Activated CD8-positive, alpha-beta memory T cell treated with anti-CD3 and anti-CD28 coated beads for 24 hours (primary cell): ENCODE measurements around the gene SPEF1.

Experiments used
- DNase-seq: peaks from one replicate; pipeline ENCODE4 v3.0.0-alpha.2; 2020

SPEF1 gene

DNA sequence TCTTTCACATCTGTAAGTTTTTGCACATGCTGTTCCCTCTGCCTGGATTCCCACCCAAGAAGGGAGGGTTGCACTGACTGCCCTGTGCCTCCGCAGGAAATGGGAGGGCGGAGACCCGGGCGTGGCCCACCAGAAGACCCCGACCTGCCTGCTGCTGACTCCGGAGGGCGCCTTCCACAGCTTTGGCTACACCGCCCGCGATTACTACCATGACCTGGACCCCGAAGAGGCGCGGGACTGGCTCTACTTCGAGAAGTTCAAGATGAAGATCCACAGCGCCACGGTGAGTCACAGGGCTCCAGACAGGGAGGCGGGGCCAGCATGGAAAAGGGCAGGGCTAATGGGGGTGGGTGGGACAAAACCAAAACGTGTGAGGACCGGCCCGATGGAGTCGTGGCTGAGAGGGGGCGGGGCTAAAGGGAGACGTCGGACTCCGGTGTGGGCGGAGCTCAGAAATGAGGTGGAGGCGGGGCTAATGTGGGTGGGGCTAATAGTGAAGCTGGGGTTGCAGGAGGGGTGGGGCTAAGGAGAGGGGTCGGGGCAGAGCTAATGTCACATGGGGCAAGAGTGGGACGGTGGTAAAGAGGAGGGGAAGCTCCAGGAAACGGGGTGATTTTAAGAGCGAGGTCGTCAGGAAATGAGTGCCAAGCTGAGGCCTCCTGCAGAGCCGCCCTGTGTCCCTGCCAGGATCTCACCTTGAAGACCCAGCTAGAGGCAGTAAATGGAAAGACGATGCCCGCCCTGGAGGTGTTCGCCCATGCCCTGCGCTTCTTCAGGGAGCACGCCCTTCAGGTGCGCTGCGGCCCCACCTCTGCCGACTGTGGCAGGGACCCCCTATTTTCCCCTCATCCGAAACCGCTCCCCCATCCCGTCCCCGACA is 36.2 kb downstream of the SPEF1 start:
- DNase-seq = peak; percentile 81

DNA sequence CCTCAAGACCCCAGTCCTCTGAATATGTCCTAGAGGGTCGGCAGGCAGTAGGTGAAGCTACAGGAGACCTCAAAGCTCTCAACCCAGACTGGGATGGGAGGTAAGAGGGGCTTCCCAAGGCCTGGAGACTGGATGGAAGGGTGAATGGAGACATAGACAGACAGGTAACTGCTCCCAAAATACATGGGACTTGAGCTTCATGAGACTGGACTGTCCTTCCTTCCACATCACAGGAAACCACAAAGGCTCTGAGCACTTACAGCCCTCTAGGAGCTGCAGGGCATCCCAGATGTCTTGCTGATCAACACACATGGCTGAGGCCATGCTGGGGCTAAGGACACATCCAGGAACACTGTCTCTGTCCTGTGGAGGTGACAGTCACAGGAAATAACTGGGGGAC is 37.2 kb downstream of the SPEF1 start:
- DNase-seq = no peak

DNA sequence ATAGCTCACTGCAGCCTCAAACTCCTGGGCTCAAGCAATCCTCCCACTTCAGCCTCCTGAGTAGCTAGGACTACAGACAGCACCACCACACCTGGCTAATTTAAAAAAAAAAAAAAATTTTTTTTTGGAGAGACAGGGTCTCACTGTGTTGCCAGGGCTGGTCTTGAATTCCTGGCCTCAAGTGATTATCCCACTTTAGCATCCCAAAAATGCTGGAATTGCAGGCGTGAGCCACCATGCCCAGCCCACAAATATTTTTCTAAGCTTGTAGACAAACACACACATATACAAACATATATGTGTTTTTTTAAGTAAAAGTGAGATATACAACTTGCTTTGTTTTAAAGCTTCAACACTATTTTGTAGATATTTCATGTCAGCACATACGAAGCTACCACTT is 38.0 kb downstream of the SPEF1 start:
- no peak for DNase-seq

DNA sequence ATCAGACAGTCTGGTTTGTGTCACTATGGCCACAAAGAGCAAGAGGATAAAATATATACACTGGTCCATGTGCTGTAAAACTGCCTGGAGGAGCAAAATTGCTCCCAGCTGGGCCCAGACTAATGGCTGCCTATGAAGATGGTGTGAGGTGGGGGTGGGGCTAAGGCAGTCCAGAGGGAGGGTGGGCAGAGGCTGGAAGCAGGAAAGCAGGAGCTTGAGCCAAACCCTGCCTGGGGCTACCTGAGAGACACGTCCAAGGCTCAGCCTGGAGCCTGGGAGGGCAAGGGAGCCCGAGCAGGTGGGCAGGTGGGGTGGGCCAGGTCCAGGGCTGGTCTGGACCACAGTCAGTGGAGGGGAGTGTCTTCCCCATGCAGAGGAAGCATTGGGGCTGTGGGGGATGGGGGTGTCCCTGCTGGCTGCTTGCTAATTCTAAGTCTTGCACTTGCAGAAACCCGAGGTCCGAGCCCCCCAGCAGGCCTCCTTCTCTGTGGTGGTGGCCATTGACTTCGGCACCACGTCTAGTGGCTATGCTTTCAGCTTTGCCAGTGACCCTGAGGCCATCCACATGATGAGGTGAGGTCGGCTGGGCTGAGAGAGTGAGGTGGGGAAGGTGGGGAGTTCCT is 39.3 kb downstream of the SPEF1 start:
- DNase-seq = no peak

DNA sequence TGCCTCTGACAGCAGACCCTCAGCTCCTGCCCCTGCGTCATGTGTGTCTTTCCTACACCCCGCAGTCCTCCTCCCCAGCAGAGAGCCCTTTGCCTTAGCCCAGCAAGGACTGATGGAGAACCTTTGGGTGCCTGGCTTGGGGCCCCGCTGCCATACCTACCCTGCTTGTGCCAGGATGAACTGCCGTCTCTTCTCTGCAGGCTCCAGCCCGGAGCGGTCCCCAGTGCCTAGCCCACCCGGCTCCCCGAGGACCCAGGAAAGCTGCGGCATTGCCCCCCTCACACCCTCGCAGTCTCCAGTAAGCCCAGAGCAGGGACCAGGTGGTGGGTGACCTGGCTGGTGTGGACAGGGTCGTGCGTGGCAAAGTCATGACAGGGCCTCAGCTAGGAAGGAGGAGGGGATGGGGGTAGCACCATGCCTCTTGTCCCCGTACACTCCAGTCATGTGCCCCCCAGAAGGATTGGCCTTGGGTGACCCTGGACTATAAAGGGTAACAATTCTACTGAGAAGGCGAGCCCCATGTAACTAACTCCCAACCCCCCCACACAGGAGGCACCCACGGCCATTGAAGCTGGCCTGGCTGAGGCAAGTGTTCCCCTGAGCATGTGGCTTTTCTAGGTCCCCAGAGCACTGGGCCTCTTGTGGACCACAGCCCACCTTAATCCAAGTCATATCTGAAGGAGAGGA is 40.5 kb downstream of the SPEF1 start:
- DNase-seq = no peak

DNA sequence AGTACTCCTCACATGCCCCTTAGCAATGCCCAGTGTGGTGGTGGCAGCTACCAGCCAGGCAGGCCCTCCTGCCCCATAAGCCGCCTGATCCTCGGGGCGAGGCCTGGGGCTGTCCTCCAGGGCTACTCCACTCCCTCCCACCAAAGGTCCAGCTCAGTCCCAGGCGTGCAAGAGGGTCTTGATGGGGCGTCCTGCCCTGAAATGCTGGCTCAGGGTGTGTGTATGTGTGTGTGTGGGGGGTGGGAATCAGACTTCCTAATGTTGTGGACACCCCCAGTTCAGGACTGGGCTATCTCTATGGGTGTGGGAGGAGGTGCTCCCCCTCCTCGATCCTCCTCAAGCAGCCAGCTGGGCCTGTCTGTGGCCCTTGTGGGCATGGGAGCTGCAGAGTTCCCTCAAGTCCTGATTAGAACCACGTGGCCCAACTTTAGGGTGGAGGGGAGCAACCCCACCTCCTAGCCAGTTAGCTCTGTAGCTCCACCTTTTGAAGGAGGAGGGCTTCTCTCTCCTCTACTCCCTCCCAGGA is 41.3 kb downstream of the SPEF1 start:
- no peak for DNase-seq

DNA sequence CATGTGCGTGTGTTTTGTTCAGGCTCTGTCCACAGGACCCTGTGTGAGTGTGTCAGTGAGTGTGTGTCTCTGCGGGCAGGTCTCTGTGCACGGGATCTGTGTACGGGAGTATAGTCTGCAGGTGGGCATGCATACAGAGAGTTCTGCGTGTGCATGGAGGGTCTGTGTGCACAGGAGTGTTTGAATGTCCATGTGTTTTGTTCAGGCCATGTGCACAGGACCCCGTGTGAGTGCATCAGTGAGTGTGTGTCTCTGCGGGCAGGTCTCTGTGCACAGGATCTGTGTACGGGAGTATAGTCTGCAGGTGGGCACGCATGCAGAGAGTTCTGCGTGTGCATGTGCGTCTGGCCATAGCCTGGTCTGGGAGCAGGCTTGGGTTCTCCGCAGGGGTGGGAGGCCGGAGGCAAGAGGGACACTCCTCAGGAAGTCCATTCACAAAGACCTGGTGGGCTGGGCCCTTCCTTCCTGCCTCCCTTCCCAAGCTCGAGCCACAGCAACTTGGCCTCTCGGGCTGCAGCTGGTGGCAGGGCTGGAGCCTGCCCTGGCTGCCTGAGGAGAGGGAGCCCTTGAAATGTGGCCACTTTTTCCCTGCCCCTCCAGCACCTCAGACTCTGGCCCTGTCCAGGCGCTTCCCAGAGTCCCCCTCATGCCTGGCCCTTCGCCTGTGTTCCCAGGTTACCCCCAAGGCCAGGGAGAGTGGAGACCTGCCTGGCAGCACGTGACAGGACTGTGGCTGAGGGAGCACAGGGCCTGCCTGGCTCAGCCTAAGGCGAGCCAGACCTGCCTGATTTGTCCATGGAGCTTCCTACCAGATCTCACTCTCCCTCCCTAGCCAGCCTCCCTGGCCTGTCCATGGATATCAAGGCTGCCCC is 42.0 kb downstream of the SPEF1 start:
- no peak for DNase-seq

DNA sequence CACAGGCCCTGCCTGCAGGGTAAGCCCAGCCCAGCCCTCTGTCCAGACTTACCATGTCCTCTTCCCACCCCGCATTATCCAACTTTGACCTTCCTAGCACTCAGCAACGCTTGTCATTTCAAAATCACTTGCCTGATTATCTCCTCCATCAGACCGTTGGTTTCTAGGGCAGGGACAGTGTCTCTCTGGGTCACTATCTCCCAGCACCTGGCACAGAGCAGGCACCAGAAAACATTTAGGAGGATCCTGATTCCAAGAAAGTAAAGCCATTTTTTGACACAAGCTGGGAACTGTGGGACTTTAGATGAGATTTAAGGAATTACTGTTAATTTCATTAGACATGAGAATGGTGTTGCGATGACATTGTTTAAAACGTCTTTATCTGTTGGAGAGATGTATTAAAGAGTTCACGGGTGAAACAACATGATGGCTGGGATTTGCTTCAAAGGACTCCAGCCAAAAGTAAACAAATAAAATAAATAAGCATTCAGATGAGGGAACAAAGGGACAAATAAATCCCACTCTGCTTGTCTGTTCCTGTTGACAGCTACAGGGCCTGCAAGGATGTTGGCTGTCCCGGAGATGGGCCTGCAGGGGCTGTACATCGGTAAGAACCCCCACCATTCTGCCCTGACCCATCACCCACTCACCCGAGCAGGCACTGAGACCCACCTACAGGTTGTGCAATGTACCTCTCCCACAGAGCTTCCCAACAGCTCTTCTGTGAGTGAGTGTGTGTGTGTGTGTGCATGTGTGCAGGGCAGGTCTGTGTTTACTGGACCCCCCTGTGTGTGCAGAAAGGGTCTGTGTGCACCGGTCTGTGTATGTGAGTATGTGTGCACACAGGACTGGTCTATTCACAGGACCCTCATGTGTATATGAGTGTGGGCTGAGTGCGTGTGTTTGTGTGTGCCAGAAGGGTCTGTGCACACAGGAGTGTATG is 42.9 kb downstream of the SPEF1 start:
- DNase-seq = no peak

DNA sequence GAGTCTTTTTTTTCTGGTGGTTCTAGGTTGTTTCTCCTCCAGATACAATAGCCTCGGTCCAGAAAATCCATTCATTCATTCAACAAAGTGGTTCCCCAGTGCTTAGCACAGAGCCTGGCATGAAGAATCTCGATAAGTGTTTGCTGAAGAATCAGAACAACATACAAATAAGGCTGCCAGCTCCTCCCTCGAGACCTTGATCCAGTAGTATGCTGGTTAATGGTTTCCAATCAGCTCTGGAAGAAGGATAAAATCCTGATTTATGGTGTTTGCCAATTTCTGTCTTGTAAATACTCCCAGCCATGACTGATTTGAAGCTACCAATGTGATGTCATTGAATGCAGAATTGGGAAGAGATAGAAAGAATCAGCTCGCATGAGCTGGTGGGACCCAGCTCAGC is 45.5 kb downstream of the SPEF1 start:
- DNase-seq = no peak

DNA sequence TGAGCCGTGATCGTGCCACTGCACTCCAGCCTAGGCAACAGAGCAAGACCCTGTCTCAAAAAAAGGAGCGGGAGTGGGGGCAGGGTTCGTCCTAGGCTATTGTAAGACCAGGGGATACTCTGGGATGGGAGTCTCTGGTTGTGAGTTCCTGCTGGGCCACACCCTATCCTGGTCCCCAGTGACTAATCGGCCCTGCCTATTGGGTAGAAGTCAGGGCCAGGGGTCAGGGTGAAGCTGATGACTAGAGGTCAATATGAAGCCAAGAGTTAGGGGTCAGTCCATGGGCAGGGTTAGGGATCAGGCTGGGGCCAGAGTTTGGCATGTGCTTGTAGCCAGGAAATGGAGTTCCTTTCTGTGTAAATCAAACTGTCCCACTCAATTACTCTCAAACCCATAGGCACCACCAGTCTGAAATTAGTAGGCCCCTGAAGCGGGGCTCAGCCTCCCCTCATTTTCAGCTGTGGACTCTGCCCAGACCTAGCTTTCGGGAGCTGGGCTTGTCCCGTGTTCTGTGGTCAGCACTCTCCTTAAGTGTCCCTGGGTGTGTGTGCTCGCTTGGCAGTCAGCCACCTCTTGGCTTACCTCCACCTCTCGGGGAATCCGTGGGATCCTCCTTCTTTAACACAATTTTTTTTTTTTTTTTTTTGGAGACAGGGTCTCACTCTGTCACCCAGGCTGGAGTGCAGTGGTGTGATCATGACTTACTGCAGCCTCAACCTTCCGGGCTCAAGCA is 47.0 kb downstream of the SPEF1 start:
- DNase-seq = no peak

DNA sequence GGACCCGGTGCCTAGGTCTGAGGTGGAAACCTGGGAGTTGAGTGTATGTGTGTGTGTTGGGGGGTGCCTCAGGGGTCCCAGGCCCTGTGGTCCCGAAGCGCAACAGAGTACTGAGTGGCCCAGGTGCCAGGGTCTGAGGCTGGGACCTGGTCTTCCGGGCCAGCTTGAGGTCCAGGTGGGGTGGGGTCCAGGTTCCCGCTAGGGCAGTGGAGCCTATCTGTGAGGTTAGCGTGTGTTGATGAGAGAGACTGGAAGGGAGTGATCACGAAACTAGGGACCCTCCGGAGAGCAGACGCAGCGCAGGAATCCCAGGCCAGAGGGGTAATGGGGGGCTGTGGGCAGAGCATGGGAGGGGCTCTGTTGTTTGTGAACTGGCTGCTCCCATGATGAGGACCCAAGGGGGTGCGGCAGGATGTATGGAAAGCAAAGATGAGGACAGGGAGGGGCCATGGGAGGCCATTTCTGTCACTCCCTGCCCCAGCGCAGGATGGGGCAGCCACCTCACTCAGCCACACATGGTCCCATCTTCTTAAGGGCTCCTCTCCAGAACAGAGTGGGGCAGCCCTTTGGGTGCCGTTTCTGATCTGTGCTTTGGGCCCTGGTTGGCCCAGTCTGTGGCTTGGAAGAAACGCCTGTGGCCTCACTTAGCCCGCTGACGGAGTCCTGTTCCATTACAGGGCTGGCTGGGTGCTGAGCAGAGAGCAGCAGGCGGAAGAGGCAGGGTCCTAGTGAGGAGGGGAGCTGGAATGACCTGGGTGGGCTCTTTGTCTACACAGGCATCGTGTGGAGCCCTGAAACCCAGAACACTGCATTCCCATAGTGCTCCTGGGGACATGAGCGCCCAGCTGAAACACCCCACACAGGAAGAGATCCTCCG is 47.9 kb downstream of the SPEF1 start:
- DNase-seq = no peak

DNA sequence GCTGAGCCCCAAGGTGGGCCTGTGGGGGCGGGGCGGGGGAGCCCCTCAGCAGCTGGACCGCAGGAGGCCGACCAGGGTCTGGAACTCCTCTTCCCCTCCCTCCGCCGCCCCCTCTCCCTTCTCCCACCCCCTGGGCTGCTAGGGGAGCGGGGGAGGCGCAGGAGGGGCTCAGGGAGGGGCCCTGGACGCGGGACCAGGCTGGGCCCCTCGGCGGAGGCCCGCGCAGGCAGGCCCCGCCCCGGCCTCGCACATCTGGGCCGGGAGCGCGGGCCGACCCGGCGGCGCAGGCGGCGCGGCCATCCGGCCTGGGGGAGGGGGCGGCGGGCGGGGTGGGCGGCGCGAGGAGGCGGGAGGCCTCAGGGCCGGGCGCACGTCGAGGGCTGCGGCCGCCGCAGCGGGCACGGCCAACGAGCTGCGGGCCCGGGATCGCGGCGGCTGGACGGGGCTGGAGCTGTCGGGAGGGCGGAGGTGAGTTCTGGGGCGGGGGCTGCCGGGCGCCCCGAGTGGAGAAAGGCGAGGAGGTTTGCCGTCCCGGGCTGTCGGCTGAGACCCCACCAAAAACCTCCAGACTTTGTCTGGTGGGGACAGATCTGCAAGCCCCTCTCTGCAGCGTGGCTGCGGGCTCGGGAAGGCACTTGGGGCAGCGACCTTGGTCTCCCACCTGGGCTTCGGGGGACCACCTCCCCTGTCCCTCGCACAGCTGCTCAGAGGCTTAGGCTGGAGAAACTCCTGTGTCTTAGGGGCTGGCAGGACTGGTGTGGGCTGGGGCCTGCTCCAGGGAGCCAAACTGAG is 48.7 kb downstream of the SPEF1 start, which contains the start of gene HSPA12B:
Gene HSPA12B, plus strand, starts transcription at position 359 of the 792 bp plus-strand sequence. CDS start 5,990 bp downstream, outside the sequence.
- DNase-seq = no peak

DNA sequence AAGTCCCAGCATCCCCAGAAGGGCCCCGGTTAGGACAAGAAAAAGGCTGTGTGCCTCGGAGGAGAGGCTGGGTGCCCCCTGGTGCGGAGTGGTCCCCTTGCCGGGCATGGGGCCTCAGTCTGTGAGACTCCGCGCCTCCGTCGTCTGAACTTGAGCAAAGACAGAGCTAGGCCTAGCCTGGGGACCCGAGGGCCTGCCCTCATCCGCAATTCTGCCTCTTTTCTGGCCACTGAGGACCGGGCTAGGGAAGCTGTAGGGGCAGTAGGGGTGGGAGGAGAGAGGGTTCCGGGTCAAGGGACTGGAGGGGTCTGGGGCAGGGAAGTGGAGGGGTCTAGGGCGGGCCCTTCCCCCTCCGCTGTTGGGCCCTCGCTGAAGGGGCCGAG is 49.3 kb downstream of the SPEF1 start:
- DNase-seq = no peak

DNA sequence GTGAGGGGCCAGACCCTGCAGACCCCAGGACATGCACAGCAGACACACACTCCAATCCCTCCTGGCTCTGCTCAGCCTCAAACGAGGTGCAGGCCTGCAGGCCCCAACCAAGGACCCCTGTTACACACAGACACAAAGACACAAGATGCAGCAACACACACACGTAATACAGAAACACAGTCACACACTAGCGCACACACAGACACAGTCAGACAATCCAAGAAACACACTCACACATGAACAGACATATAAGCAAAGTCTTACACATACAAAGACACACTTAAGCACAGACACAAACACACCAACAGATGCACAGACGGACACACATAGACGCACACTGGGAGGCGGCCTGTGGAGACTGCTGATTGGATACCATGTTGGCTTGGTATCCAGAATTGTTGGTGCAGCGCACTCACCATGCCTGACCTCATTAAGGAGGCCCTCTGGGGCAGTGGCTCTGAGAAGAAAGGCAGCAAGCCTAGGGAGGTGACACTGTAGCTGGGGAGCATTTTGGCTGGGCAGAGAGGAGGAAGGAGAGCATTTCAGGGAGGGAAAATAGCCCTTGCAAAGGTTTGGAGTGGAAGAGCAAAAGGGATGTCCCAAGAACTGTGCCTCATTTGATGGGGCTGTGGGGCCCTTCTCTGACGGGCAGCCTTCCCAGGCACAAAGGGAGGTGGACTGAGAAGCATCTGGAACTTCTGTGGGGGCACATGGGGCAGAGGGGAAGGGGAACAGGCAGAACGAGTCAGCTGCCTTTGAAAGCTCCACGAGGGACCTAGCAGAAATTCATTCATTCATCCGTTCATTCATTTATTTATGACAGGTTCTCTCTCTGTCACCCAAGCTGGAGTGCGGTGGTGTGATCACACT is 50.2 kb downstream of the SPEF1 start:
- no peak for DNase-seq

DNA sequence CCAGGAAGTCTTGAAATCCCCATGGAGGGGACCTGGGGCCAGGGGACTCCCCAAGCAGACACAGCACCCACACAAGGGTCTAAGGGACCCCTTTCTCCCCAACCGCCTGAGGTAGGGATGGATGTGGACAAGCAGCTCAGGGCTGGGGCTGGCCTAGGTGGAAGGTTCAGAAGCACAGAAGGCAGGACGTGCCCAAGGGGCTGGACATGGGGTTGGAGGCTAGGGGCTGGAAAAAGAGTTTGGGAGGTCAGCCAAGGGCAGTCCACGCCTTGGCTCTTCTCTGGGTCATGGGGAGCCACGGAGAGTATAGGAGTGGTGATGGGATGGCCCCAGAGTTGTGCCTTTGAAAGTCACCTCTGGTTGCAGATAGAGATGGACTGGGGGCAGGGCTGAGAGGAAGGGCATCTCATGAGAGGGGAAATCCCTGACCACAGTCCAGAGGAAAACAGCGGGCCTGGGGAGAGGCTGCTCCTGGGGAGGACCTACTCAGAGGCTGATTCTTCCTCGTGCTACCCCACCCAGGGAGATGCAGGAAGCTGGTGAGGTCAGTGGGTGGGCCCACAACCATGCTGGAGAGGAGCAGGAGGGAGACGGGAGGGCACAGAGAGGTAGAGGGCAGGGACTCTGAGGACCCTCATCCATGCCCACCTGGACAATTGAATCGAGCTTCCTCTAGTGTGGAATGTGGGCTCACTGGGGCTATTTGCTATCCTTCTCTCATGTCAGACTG is 51.3 kb downstream of the SPEF1 start:
- DNase-seq = no peak

DNA sequence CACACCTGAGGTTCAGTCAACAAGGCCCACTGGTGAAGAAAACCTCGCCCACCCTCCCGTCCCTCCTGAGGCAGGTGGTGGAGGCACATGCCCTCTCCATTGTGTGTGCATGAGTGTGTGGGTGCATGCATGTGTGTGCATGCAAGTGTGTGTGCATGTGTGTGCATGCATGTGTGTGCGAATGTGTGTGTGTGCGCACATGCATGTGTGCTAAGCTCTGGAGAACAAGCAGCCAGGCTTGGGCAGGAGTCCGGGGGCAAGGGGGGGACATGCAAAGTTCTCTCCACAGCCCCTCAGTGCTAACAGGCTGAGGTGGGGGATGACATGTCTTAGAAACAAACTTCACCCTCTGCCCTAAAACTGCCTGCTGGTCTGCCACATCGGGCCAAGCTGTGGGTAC is 51.9 kb downstream of the SPEF1 start:
- DNase-seq = no peak

DNA sequence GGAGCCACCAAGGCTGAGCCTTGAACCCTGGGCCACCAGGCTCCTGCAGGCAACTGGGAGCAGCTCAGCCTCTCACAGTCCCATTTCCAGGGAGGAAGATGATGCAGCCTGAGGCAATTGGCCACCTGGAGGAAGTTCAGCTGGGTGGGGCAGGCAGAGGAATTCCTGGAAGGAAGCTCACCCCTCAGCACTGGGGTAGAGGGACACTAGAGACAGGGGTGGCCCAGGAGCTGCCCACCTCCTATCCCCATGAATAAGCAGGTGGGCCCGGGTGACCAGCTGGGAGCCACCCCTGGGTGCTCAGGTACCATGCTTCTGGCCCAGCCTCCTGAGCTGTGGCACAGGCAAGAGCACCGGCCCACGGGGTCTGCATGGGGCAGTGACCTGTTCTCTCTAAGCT is 52.4 kb downstream of the SPEF1 start:
- no peak for DNase-seq
